Measurements from ENCODE around the gene RNF187.

Gene RNF187

GRCh38 chr1:228511546-228512445 is 24.6 kb downstream of the RNF187 start:
- no peak for DNase-seq

GRCh38 chr1:228512781-228513198 is 25.6 kb downstream of the RNF187 start:
- no peak for DNase-seq

- DNase-seq = no peak
Observed at GRCh38 chr1:228513236-228513900, 26.2 kb downstream of the RNF187 start.

- no peak for DNase-seq
Observed at GRCh38 chr1:228514421-228514820, 27.2 kb downstream of the RNF187 start.

GRCh38 chr1:228515200-228515834 is 28.1 kb downstream of the RNF187 start:
- no peak for DNase-seq

- no peak for DNase-seq
Observed at GRCh38 chr1:228517655-228518054, 30.5 kb downstream of the RNF187 start.

GRCh38 chr1:228527596-228527995 is 40.4 kb downstream of the RNF187 start:
- no peak for DNase-seq

GRCh38 chr1:228528612-228529011 is 41.4 kb downstream of the RNF187 start:
- DNase-seq = no peak

- DNase-seq = no peak
Observed at GRCh38 chr1:228530086-228530758, 43.0 kb downstream of the RNF187 start.

- no peak for DNase-seq
Observed at GRCh38 chr1:228530951-228531731, 44.0 kb downstream of the RNF187 start.

GRCh38 chr1:228538831-228539230 is 51.6 kb downstream of the RNF187 start:
- no peak for DNase-seq

- no peak for DNase-seq
Observed at GRCh38 chr1:228540161-228540917, 53.2 kb downstream of the RNF187 start.

GRCh38 chr1:228541725-228542124 is 54.5 kb downstream of the RNF187 start:
- no peak for DNase-seq

- no peak for DNase-seq
Observed at GRCh38 chr1:228542376-228542775, 55.2 kb downstream of the RNF187 start.

- no peak for DNase-seq
Observed at GRCh38 chr1:228542981-228543380, 55.8 kb downstream of the RNF187 start.

GRCh38 chr1:228543396-228543795 is 56.2 kb downstream of the RNF187 start:
- DNase-seq = no peak

- DNase-seq = no peak
Observed at GRCh38 chr1:228544021-228544850, 57.1 kb downstream of the RNF187 start.

GRCh38 chr1:228544921-228545591 is 57.9 kb downstream of the RNF187 start:
- no peak for DNase-seq

Measured in stimulated activated CD4-positive, alpha-beta T cell treated with anti-CD3 and anti-CD28 coated beads, Interleukin-4, amount 100 ng/mL, for 1 hour (primary cell).